AG08395 (cell line): ENCODE data around the gene LRIT2.

ENCODE experiments used
- DNase-seq: peaks from one replicate; pipeline ENCODE4 v3.0.0; 2012; ENCODE audit warnings: mixed read lengths, low spot score

LRIT2 gene

GRCh38 chr10:84225427-84226173 is at the start of gene LRIT2:
TSS of gene LRIT2 (minus strand) at chr10:84225544. CDS start at chr10:84225520, 24 bp downstream.
- DNase-seq, result no peak

GRCh38 chr10:84270708-84271107 is 45.4 kb upstream of the LRIT2 start:
- DNase-seq, result no peak

- DNase-seq, result peak; percentile 61
Measured at GRCh38 chr10:84269773-84270172, 44.4 kb upstream of the LRIT2 start.

- no peak for DNase-seq
Measured at GRCh38 chr10:84269162-84269561, 43.8 kb upstream of the LRIT2 start.

- peak; percentile 39 for DNase-seq
Measured at GRCh38 chr10:84267503-84268126, 42.3 kb upstream of the LRIT2 start.

- DNase-seq, result no peak
Measured at GRCh38 chr10:84265418-84265817, 40.1 kb upstream of the LRIT2 start.

GRCh38 chr10:84264611-84265141 is 39.3 kb upstream of the LRIT2 start:
- DNase-seq, result peak; percentile 77

- no peak for DNase-seq
Measured at GRCh38 chr10:84263716-84264115, 38.4 kb upstream of the LRIT2 start.

- DNase-seq, result no peak
Measured at GRCh38 chr10:84262190-84262956, 37.0 kb upstream of the LRIT2 start.

GRCh38 chr10:84261236-84261915 is 36.0 kb upstream of the LRIT2 start:
- no peak for DNase-seq

GRCh38 chr10:84258034-84258695 is 32.8 kb upstream of the LRIT2 start:
- DNase-seq, result no peak

- no peak for DNase-seq
Measured at GRCh38 chr10:84257343-84258020, 32.1 kb upstream of the LRIT2 start.

- peak; percentile 41 for DNase-seq
Measured at GRCh38 chr10:84256510-84257342, 31.4 kb upstream of the LRIT2 start.

GRCh38 chr10:84254552-84255478 is 29.5 kb upstream of the LRIT2 start:
- no peak for DNase-seq

- DNase-seq, result no peak
Measured at GRCh38 chr10:84248794-84249193, 23.4 kb upstream of the LRIT2 start.

- DNase-seq, result no peak
Measured at GRCh38 chr10:84247496-84247895, 22.2 kb upstream of the LRIT2 start.

- DNase-seq, result no peak
Measured at GRCh38 chr10:84244651-84245270, 19.4 kb upstream of the LRIT2 start, which contains the start of gene RGR. TSS of gene RGR (plus strand) at chr10:84245053. CDS start at chr10:84245091, 38 bp downstream.

- no peak for DNase-seq
Measured at GRCh38 chr10:84243759-84244158, 18.4 kb upstream of the LRIT2 start.
